SK-N-MC (cell line): ENCODE results near the gene L3MBTL4.

Experiments
- EZH2 ChIP-seq: fragments of 200-600 bp; sonication (generic); IDR thresholded peaks from one replicate; pipeline ENCODE4 v1.6.1; 2017; ENCODE audit warnings: antibody characterized with exemption
- POLR2AphosphoS5 ChIP-seq: IDR thresholded peaks from 2 replicates; pipeline ENCODE4 v1.6.1; 2012; ENCODE audit warnings: mild to moderate bottlenecking, low read depth, low read length, borderline replicate concordance

DNA sequence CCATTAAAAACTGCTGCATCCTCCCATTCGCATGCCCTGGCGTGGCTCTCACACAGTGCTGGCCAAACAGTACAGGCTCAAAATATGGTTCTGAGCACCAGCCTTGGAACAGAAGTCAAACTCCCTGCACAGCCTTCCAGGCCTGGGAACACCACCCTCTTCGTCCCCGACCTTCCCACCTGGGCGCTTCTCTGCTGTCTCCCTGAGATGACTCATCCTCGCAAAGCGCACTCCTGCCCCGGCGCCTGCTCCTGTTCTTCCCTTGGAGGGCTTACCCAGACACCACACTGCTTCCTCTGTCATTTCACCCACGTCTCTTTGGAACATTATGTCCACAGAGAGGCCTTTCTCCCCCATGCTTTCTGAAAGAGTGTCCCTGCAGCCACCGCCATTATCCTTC, 172.7 kb downstream of the L3MBTL4 start:
- TF ChIP-seq EZH2, result no peak
- no peak for TF ChIP-seq POLR2AphosphoS5
